Muscle of leg (tissue), 11 donors: ENCODE results near the gene MAP4K5. TPM values are rescaled to one million over a fixed set of nuclear protein-coding genes. Genes with fewer than 3 reads are reported as not detected.

Source experiments
- DNase-seq: peaks from one replicate; pipeline ENCODE4 v3.0.0; 2013
- H3K27ac ChIP-seq: one replicate; pipeline ENCODE4 v1.5.1; 2013; ENCODE audit warnings: mild to moderate bottlenecking, low read length, control low read depth
- H3K27me3 ChIP-seq: one replicate; pipeline ENCODE4 v1.6.1; 2013; ENCODE audit warnings: low read length; ENCODE audit not compliant: control insufficient read depth, insufficient read depth
- H3K36me3 ChIP-seq: one replicate; pipeline ENCODE4 v1.6.1; 2013; ENCODE audit warnings: low read length; ENCODE audit not compliant: control insufficient read depth, insufficient read depth
- H3K4me1 ChIP-seq: one replicate; pipeline ENCODE4 v1.6.1; 2013; ENCODE audit warnings: low read length; ENCODE audit not compliant: control insufficient read depth, insufficient read depth
- H3K4me3 ChIP-seq: one replicate; pipeline ENCODE4 v1.5.1; 2013; ENCODE audit warnings: low read length, control low read depth
- H3K9me3 ChIP-seq: replicated peaks from 2 replicates; pipeline ENCODE4 v1.6.1; 2013; ENCODE audit warnings: low read depth, low read length; ENCODE audit not compliant: control insufficient read depth
- WGBS: methylation state at CpG from one replicate; pipeline ENCODE4 v1.1.5; 2013; ENCODE audit warnings: missing lambda C conversion rate; ENCODE audit not compliant: insufficient coverage; 5-methylcytosine and 5-hydroxymethylcytosine counted together
- polyA plus RNA-seq, 8 donors: library from polyadenylated mRNA; unstranded; fragments of 120-200 nt; gene quantifications; one replicate each; pipeline versions ENCODE4 v1.2.1 to v1.2.3, GENCODE V29; 2013; ENCODE audit warnings: inconsistent platforms in 1 of 8, low replicate concordance in 1 of 8; ENCODE audit not compliant: insufficient read length in 8 of 8, insufficient read depth in 1 of 8
- total RNA-seq: library from RNA; stranded (reverse); fragments of 120-200 nt; gene quantifications from one replicate; pipeline ENCODE4 v1.2.4, GENCODE V29; 2013

Gene MAP4K5
- total and polyA plus RNA-seq, 9 donors, result 19.7 to 40.9 (median 31.6) TPM

DNA sequence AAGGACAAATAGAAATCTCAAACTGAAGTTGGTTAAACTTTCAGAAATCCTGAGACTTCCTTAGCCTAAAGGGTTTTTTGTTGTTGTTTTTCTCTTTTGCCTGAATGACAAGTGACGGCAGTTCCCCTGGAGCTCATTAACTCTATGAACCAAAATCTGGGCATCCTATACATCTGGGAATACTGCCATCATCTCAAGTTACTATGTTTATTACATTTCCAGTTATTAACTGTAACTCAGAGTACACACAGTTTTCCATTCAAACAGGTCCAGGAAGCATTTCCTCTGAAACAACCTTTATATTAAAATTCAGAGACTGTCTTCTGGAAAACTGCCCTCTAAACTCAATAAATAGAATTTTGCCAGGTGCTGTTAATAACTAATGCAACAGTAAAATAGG is 80.1 kb downstream of the MAP4K5 start:
- WGBS, result 67% methylated on average over 1 of the region's 1 CpG
- peaks cover 27% of the 10 kb centered on the region for H3K36me3 ChIP-seq

DNA sequence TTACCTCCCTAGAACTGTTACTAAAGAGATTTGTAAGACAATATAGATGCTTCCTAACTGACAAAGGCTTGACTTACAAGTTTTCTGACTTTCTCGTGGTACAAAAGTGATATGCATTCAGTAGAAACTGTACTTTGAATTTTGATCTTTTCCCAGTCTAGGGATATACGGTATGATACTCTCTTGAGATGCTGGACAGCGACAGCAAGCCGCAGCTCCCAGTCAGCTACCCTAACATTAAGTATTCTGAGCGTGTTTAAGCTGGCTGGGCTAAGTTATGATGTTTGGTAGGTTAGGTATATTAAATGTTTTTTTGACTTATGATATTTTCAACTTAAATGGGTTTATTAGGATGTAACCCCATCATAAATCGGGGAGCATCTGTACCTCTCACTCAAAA is 80.5 kb downstream of the MAP4K5 start:
- peaks cover 25% of the 10 kb centered on the region for H3K36me3 ChIP-seq

More for the DNA sequence above, 80.1 kb downstream of the MAP4K5 start:
- DNase-seq, result peak; percentile 55
- Histone ChIP-seq H3K4me1 (no peaks in the 10 kb centered on the region), H3K9me3 (no peaks in the 10 kb centered on the region), H3K27ac (no peak overlapping the region), H3K27me3 (no peaks in the 10 kb centered on the region), H3K4me3 (no peak overlapping the region)

DNA sequence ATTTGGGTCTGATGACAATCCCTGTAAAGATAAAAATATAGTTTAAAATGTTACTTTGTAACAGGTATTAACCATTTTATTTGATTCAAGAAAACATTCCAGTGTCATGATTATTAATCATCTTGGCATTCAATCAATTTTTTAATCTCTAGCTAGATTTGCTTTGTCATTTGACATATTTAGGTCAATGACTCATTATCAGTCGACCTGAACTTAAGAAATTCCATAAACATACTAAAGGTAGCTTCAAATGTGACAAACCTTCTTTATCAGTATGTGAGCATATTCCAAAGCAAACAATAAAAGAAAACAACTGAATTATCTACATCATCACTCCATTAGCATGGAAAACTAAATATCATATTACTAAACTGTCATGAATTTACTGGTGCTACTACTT is 84.9 kb downstream of the MAP4K5 start:
- no peak overlapping the region for H3K27ac ChIP-seq
- no peaks in the 10 kb centered on the region for H3K27me3 ChIP-seq
- no peak overlapping the region for H3K4me3 ChIP-seq
- peaks cover 17% of the 10 kb centered on the region for H3K36me3 ChIP-seq
- H3K4me1 ChIP-seq, result no peaks in the 10 kb centered on the region
- WGBS, result no CpG with 5 or more reads among the region's 1 CpG
- DNase-seq, result no peak
- no peaks in the 10 kb centered on the region for H3K9me3 ChIP-seq

More for the DNA sequence above, 80.5 kb downstream of the MAP4K5 start:
- peak; percentile 1 for DNase-seq
- Histone ChIP-seq H3K9me3 (no peaks in the 10 kb centered on the region), H3K27me3 (no peaks in the 10 kb centered on the region), H3K27ac (no peak overlapping the region), H3K4me1 (no peaks in the 10 kb centered on the region), H3K4me3 (no peak overlapping the region)
- WGBS, result no CpG with 5 or more reads among the region's 6 CpGs

DNA sequence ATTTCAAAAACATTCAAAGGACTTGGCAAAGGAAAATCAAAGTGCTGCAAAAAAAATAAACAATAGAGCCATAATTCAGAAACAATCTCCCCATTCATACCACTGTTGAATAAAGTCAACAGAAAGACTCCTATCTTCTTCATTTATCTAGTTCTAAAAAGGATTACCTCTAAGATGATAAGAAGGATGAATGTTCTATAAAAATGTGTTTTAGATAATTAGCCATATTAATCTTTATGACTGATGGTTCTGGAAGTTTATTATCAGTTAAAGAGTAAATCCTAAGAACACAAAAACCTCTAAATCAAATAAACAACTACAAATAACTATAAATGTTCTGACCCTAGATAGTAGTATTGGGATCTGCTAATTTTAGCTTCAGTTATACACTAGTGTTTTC is 97.8 kb downstream of the MAP4K5 start:
- no peak for DNase-seq
- no peaks in the 10 kb centered on the region for H3K4me1 ChIP-seq
- H3K36me3 ChIP-seq, result peaks cover 30% of the 10 kb centered on the region
- no peaks in the 10 kb centered on the region for H3K27me3 ChIP-seq
- H3K27ac ChIP-seq, result no peak overlapping the region
- no peaks in the 10 kb centered on the region for H3K9me3 ChIP-seq
- H3K4me3 ChIP-seq, result no peak overlapping the region

DNA sequence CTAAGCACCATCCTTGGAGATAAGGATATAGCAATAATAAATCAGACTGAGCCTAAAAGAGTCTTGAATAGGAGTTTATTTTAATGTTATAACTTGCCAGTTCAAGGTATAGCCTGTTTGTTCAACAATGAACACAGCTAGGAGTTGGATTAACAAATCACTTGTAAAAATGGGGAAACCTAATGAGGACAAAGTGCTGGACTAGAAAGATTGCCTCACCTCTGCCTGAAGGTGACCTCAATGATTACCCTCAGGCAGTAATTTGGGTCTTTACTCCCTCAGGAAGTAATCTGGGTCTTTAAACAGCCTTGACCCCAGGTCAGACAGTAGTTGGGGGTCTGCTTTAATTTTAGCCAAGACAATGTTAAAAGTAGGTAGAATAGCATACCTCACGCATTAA is 100.2 kb downstream of the MAP4K5 start:
- WGBS, result no CpG with 5 or more reads among the region's 1 CpG

DNA sequence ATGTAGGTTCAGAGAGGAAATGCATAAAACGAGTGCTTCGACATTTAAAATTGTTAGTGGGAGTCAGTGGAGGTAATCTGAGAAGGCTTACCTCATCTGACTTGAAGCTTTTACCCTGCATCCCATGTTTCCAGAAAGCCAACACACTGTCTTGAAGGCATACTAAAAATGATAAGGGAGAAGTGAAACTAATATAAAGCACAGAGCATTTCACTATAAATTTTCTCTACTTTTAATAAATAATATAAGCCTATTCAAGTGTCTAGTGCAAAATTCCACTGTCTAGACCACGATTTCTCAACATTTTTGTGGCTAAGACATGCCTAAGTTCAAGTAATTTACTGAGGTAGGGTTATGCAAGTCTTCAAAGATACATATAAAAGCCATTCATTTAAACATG is 106.6 kb downstream of the MAP4K5 start:
- no CpG with 5 or more reads among the region's 3 CpGs for WGBS
- peaks cover 8% of the 10 kb centered on the region for H3K36me3 ChIP-seq

More for the DNA sequence above, 100.2 kb downstream of the MAP4K5 start:
- no peaks in the 10 kb centered on the region for H3K27me3 ChIP-seq
- no peak overlapping the region for H3K4me3 ChIP-seq
- no peak overlapping the region for H3K27ac ChIP-seq
- peaks cover 26% of the 10 kb centered on the region for H3K36me3 ChIP-seq
- no peaks in the 10 kb centered on the region for H3K4me1 ChIP-seq
- no peak for DNase-seq
- no peaks in the 10 kb centered on the region for H3K9me3 ChIP-seq

DNA sequence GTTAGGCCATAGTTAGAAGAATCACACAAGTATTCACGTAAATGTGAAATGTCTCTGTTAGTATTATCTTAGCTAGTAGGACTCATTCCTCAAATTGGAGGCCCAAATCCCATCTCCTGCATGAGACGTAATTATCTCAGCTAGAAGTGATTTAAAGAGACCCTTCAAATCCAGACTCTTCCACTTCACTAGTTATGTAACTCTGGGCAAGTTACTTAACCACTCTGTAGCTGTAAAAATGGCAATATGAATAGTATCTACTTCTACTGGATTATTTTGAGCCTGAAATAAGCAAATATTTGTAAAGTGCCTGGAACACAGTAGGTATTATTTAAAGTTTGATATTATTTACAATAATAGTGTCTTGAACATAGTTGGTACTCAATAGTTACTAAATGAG is 107.3 kb downstream of the MAP4K5 start:
- peaks cover 8% of the 10 kb centered on the region for H3K36me3 ChIP-seq
- no CpG with 5 or more reads among the region's 2 CpGs for WGBS
- H3K27me3 ChIP-seq, result no peaks in the 10 kb centered on the region
- no peak for DNase-seq
- no peak overlapping the region for H3K27ac ChIP-seq
- no peaks in the 10 kb centered on the region for H3K9me3 ChIP-seq
- no peak overlapping the region for H3K4me3 ChIP-seq
- no peaks in the 10 kb centered on the region for H3K4me1 ChIP-seq

More for the DNA sequence above, 106.6 kb downstream of the MAP4K5 start:
- Histone ChIP-seq H3K27me3 (no peaks in the 10 kb centered on the region), H3K27ac (no peak overlapping the region), H3K9me3 (no peaks in the 10 kb centered on the region), H3K4me3 (no peak overlapping the region), H3K4me1 (no peaks in the 10 kb centered on the region)
- no peak for DNase-seq

DNA sequence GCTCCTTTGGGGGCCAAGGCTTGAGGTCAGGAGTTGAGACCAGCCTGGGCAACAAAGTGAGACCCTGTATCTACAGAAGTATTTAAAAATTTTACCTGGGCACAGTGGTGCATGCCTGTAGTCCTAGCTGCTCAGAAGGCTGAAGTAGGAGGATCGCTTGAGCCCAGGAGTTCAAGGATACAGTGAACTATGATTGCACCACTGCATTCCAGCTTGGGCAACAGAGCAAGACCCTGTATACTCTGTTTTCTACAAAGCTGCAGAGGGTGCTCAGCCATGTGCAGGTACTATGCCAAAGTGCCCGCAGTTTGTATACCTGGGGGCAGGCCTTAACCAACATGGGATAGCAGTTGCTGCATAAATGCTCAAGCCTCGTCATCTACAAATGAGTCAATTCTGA is 108.8 kb downstream of the MAP4K5 start:
- DNase-seq, result no peak
- H3K4me3 ChIP-seq, result no peak overlapping the region
- H3K9me3 ChIP-seq, result no peaks in the 10 kb centered on the region
- 100% methylated on average over 2 of the region's 3 CpGs for WGBS
- H3K27me3 ChIP-seq, result no peaks in the 10 kb centered on the region
- H3K27ac ChIP-seq, result no peak overlapping the region
- H3K4me1 ChIP-seq, result no peaks in the 10 kb centered on the region
- peaks cover 8% of the 10 kb centered on the region for H3K36me3 ChIP-seq

DNA sequence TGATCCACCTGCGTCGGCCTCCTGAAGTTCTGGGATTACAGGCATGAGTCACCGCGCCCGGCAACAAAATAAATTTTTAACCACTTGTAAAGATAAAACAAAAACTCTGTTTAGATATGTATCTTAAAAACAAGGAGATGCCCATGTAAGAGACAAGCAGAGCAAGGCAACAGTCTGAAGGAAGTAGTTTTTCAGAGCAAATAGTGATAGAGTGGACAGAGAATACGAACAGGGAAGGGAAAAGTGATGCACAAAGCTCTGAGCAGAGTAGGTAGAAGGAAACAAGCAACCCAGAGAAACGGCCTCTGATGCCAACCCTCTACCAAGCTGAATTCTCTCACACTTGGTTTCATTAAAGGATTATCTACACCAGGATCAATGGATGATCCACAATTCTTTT is 110.9 kb downstream of the MAP4K5 start:
- H3K4me1 ChIP-seq, result no peaks in the 10 kb centered on the region
- H3K36me3 ChIP-seq, result peaks cover 18% of the 10 kb centered on the region
- H3K27me3 ChIP-seq, result no peaks in the 10 kb centered on the region
- no peak for DNase-seq
- H3K9me3 ChIP-seq, result no peaks in the 10 kb centered on the region
- no peak overlapping the region for H3K27ac ChIP-seq
- no CpG with 5 or more reads among the region's 7 CpGs for WGBS
- H3K4me3 ChIP-seq, result no peak overlapping the region

DNA sequence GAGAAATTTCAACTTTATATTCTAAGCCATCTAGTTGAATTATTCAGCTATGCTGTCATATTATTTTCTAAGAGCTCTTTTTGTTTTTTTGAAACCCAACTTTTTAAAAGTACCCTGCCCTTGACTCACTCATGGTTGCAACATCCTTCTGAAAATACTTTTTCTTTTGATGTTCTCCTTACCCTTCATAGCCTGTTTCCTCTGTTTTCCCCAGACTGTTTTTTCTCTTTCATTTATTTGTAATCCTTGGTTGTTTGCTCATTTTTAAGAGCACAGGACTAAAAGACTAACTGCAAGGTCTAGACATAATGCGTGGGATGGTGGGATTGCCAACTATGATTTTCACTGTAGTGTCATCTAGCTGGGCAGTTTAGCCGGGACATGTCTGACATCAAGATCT is 114.5 kb downstream of the MAP4K5 start:
- DNase-seq, result no peak
- H3K9me3 ChIP-seq, result no peaks in the 10 kb centered on the region
- H3K36me3 ChIP-seq, result peaks cover 18% of the 10 kb centered on the region
- H3K27ac ChIP-seq, result no peak overlapping the region
- no peaks in the 10 kb centered on the region for H3K27me3 ChIP-seq
- no peaks in the 10 kb centered on the region for H3K4me1 ChIP-seq
- WGBS, result 100% methylated on average over 2 of the region's 2 CpGs
- H3K4me3 ChIP-seq, result no peak overlapping the region

DNA sequence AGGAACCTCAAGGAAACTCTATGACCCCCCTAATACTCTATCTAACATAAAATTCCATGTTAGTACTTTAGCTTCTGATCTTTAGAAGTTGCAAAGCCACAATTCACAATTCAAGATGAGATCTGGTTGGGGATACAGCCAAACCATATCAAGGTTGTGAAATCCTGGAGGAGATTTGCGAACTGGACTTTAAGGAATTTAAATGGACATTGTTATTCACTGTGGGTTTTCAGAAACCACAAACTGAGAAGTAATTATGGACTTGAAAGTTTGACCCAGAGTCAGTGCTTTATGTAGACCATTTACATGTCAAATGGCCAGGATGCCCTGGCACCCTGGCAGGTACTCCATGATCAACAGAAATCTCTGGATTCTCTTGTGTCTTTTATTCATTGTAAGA is 121.4 kb downstream of the MAP4K5 start:
- H3K27ac ChIP-seq, result no peak overlapping the region
- no peak for DNase-seq
- no peaks in the 10 kb centered on the region for H3K27me3 ChIP-seq
- no peaks in the 10 kb centered on the region for H3K4me1 ChIP-seq
- 100% methylated on average over 1 of the region's 1 CpG for WGBS
- peaks cover 2% of the 10 kb centered on the region for H3K36me3 ChIP-seq
- no peak overlapping the region for H3K4me3 ChIP-seq
- no peaks in the 10 kb centered on the region for H3K9me3 ChIP-seq
